Activated T-cell treated with anti-CD3 and anti-CD28 coated beads for 1 hour (primary cell): ENCODE data around the gene LRRC4C.

Experiments used
- DNase-seq: peaks from one replicate; pipeline ENCODE4 v3.0.0-alpha.2; 2020; ENCODE audit warnings: low read depth

LRRC4C gene

GRCh38 chr11:40370821-40371616, 1088.4 kb downstream of the LRRC4C start:
- no peak for DNase-seq

GRCh38 chr11:40360206-40360798, 1099.2 kb downstream of the LRRC4C start:
- no peak for DNase-seq

GRCh38 chr11:40354121-40354520, 1105.3 kb downstream of the LRRC4C start:
- DNase-seq: no peak

- DNase-seq: no peak
Measured at GRCh38 chr11:40340911-40341310, 1118.5 kb downstream of the LRRC4C start.

GRCh38 chr11:40338739-40339138, 1120.7 kb downstream of the LRRC4C start:
- DNase-seq: no peak

- no peak for DNase-seq
Measured at GRCh38 chr11:40338062-40338461, 1121.4 kb downstream of the LRRC4C start.

GRCh38 chr11:40337118-40337517, 1122.3 kb downstream of the LRRC4C start:
- no peak for DNase-seq

GRCh38 chr11:40328890-40329614, 1130.4 kb downstream of the LRRC4C start:
- DNase-seq: no peak

- no peak for DNase-seq
Measured at GRCh38 chr11:40323241-40323640, 1136.2 kb downstream of the LRRC4C start.

- DNase-seq: no peak
Measured at GRCh38 chr11:40321537-40321936, 1137.9 kb downstream of the LRRC4C start.

GRCh38 chr11:40316171-40316570, 1143.3 kb downstream of the LRRC4C start:
- no peak for DNase-seq

GRCh38 chr11:40315122-40315521, 1144.3 kb downstream of the LRRC4C start:
- DNase-seq: no peak

- no peak for DNase-seq
Measured at GRCh38 chr11:40314327-40314726, 1145.1 kb downstream of the LRRC4C start.

GRCh38 chr11:40306938-40307548, 1152.4 kb downstream of the LRRC4C start:
- no peak for DNase-seq

- DNase-seq: no peak
Measured at GRCh38 chr11:40302669-40303068, 1156.8 kb downstream of the LRRC4C start.

- no peak for DNase-seq
Measured at GRCh38 chr11:40295466-40295865, 1164.0 kb downstream of the LRRC4C start.

- no peak for DNase-seq
Measured at GRCh38 chr11:40294741-40295140, 1164.7 kb downstream of the LRRC4C start.

GRCh38 chr11:40294349-40294735, 1165.1 kb downstream of the LRRC4C start:
- DNase-seq: no peak

- DNase-seq: no peak
Measured at GRCh38 chr11:40293655-40294348, 1165.7 kb downstream of the LRRC4C start.

- DNase-seq: no peak
Measured at GRCh38 chr11:40292721-40293508, 1166.5 kb downstream of the LRRC4C start.

- no peak for DNase-seq
Measured at GRCh38 chr11:40291741-40292140, 1167.7 kb downstream of the LRRC4C start.
